HG03103 (cell line): Measurements from ENCODE around the gene STARD13.
"Not testable (repeated sequence)": the region's sequence is repeated elsewhere in the genome, so short reads cannot be mapped to it uniquely, and the experiment has no call there.

Experiments used
- ATAC-seq: cut with Tn5 transposase; IDR thresholded peaks from one replicate; pipeline ENCODE4 v1.9.1; 2021; ENCODE audit warnings: low read depth; ENCODE audit not compliant: unreplicated experiment

The STARD13 gene

GRCh38 chr13:33162725-33163124 lies 122.8 kb downstream of the STARD13 start:
- ATAC-seq: not testable (repeated sequence)

- no peak for ATAC-seq
Measured at GRCh38 chr13:33158816-33159215, 126.7 kb downstream of the STARD13 start.

GRCh38 chr13:33158271-33158670 lies 127.3 kb downstream of the STARD13 start:
- no peak for ATAC-seq

GRCh38 chr13:33154911-33155310 lies 130.6 kb downstream of the STARD13 start:
- no peak for ATAC-seq

GRCh38 chr13:33153421-33154404 lies 131.8 kb downstream of the STARD13 start:
- ATAC-seq: no peak

- no peak for ATAC-seq
Measured at GRCh38 chr13:33152389-33152788, 133.2 kb downstream of the STARD13 start.

GRCh38 chr13:33150662-33151061 lies 134.9 kb downstream of the STARD13 start:
- ATAC-seq: no peak

- no peak for ATAC-seq
Measured at GRCh38 chr13:33150126-33150525, 135.4 kb downstream of the STARD13 start.

GRCh38 chr13:33147832-33148231 lies 137.7 kb downstream of the STARD13 start:
- no peak for ATAC-seq

- peak; percentile 74 for ATAC-seq
Measured at GRCh38 chr13:33146843-33147611, 138.5 kb downstream of the STARD13 start.

- ATAC-seq: no peak
Measured at GRCh38 chr13:33145667-33146066, 139.9 kb downstream of the STARD13 start.

- ATAC-seq: no peak
Measured at GRCh38 chr13:33144358-33144784, 141.2 kb downstream of the STARD13 start.

GRCh38 chr13:33139780-33140535 lies 145.6 kb downstream of the STARD13 start:
- no peak for ATAC-seq

- no peak for ATAC-seq
Measured at GRCh38 chr13:33139184-33139583, 146.4 kb downstream of the STARD13 start.

GRCh38 chr13:33138441-33138840 lies 147.1 kb downstream of the STARD13 start:
- ATAC-seq: no peak

GRCh38 chr13:33137721-33138120 lies 147.8 kb downstream of the STARD13 start:
- no peak for ATAC-seq

- ATAC-seq: no peak
Measured at GRCh38 chr13:33135097-33135496, 150.5 kb downstream of the STARD13 start.

GRCh38 chr13:33134213-33134612 lies 151.3 kb downstream of the STARD13 start:
- ATAC-seq: no peak

- no peak for ATAC-seq
Measured at GRCh38 chr13:33132644-33133440, 152.7 kb downstream of the STARD13 start.

GRCh38 chr13:33129886-33130285 lies 155.7 kb downstream of the STARD13 start:
- ATAC-seq: no peak
